Stimulated activated CD4-positive, alpha-beta T cell treated with anti-CD3 and anti-CD28 coated beads, Interleukin-15, amount 100 ng/mL, for 1 hour (primary cell): ENCODE results near the gene PIP5K1A.

Experiments used
- DNase-seq, 2 donors: peaks; one replicate each; pipeline ENCODE4 v3.0.0-alpha.2; 2020; ENCODE audit warnings: low read depth in 1 of 2, low spot score in 1 of 2

PIP5K1A gene

DNA sequence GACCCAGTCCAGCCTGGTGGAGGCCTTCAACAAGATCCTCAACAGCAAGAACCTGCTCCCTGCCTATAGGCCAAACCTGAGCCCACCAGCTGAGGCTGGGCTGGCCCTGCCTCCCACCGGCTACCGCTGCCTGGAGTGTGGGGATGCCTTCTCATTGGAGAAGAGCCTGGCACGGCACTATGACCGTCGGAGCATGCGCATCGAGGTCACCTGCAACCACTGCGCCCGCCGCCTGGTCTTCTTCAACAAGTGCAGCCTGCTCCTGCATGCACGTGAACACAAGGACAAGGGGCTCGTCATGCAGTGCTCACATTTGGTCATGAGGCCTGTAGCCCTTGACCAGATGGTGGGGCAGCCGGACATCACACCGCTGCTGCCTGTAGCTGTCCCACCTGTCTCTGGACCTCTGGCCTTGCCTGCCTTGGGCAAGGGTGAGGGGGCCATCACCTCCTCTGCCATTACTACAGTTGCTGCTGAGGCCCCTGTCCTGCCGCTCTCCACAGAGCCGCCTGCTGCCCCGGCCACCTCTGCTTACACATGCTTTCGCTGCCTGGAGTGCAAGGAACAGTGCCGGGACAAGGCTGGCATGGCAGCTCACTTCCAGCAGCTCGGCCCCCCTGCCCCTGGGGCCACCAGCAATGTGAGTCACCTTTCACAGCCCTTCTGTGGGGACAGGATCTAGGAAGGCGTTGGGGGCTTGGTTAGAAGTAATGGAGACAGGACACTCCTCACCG lies 89.6 kb downstream of the PIP5K1A start:
- no peak for DNase-seq

DNA sequence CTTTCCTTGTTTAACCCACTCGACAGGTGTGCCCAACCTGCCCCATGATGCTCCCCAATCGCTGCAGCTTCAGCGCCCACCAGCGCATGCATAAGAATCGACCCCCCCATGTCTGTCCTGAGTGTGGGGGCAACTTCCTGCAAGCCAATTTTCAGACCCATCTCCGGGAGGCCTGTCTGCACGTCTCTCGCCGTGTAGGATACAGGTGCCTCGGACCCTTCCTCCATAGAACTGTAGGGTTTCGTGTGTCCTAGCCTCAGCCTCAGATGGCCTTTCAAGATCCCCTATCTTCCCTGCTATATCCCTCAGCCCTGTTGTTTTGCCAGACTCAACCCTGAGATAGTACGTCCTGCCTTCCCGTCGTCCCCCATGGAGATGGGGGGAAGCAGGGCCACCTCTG lies 90.2 kb downstream of the PIP5K1A start:
- no peak for DNase-seq

DNA sequence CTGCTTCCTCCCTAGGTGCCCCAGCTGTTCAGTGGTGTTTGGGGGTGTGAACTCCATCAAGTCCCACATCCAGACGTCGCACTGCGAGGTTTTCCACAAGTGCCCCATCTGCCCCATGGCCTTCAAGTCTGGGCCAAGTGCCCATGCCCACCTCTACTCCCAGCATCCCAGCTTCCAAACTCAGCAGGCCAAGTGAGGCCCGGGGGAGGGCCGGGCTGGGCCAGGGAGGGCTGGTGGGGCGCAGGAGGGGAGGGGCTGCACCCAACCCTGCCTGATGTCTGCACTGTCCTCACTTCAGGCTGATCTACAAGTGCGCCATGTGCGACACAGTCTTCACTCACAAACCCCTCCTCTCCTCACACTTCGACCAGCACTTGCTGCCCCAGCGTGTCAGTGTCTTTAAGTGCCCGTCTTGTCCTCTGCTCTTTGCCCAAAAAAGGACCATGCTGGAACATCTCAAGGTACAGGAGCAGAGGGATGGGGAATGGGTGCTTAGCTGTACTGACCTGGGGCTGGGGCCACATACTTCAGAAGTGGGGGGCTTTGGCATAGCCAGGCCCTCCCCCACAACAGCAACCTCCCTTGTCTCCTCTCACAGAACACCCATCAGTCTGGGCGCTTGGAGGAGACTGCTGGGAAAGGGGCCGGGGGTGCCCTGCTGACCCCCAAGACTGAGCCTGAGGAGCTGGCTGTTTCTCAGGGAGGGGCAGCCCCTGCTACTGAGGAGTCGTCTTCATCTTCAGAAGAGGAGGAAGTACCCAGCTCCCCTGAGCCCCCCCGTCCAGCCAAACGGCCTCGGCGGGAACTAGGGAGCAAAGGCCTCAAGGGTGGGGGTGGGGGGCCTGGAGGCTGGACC lies 91.0 kb downstream of the PIP5K1A start:
- DNase-seq, result no peak

DNA sequence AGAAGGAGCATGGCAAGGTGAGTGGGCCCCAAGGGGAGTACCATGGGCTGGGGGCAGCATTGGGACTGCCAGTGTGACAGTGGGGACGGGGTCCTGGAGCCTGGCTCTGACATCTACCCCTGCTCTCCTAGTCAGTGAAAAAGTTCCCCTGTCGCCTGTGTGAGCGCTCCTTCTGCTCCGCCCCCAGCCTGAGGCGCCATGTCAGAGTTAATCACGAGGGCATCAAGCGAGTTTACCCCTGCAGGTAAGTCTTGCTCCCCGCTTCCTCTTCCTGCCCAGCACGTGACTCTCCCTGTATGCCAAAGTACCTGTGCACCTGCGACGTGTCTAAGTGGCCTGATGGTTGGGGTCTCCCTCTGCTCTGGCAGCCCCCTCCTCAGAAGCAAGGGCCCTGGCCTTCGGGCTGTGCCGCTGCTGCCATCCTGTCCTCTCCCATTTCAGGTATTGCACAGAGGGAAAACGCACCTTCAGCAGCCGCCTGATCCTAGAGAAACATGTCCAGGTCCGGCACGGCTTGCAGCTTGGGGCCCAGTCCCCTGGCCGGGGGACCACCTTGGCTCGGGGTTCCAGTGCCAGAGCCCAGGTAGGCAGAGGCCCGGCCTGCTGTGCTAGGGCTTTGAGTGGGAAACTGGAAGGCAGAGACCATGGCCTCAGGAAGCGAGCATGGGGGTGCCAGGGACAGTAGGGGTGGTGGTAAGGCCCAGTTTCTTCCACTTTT lies 91.8 kb downstream of the PIP5K1A start:
- DNase-seq, result no peak

DNA sequence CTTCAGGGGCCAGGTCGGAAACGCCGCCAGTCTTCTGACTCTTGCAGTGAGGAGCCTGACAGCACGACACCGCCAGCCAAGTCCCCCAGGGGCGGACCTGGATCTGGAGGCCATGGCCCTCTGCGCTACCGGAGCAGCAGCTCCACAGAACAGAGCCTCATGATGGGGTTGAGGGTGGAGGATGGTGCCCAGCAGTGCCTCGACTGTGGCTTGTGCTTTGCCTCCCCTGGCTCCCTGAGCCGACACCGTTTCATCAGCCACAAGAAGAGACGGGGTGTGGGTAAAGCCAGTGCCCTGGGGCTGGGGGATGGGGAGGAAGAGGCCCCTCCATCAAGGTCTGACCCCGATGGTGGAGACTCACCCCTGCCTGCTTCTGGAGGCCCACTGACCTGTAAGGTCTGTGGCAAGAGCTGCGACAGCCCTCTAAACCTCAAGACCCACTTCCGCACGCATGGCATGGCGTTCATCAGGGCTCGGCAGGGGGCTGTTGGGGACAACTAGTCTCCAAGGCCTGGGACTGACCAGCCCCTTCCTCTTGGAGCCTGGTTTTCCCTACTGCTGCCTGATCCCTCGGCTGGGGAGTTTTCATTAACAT lies 92.5 kb downstream of the PIP5K1A start:
- DNase-seq, result no peak

DNA sequence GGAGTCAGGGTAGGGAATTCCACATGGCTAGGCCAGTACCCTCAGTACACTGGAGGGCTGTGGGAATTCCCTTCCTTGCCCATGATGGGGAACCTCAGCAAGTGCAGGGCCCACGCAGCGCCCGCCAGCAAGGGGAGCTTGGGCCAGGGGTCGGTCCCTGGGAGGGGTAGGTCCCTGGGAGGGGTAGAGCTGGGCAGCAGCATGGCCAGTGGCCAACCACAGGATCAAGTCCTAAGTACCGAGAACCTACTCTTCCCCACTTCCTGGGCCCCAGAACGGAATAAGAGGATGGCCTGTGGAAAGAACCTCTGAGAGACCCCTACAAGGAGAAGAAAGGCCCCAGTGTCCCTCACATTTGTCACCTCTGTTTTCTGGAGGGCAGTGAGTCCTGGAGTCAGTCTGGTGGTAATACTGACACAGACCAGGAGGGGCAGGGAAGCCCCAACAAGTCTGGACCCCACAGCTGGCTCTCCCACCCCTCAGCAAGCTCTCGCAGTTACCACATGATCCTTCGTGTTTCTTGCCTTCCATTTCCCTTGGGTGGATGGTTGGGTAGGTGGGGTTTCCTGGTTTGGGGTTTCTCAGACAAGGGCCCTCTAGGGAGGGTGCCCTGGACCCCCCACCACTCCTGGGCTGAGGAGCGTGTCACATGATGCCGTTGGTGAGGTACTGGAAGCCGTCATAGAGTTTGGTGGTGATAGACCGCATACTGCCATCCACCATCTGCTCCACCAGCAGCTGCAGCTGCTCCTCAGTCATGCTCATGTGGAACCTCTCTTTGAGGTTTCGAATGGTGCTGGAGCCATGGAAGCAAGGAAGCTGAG lies 94.1 kb downstream of the PIP5K1A start:
- no peak for DNase-seq

DNA sequence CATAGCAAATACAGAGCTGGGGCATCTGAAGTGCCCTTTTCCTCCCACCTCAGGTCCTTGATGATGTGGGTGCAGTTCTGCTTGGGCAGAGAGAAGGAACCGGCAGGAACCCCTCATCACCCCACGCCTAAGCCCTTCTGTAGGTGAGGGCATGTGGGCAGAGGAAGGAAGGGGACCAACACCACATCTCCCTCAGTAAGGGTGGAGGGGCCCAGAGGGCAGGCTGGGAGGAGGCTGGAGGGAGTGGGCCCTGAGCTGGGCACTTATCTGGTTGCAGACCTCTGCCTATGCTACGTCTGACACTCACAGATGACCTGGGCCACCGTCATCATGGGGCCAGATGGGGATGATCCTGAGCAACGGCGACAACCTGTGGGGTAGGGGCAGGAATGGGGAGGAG lies 94.7 kb downstream of the PIP5K1A start:
- DNase-seq, result no peak

DNA sequence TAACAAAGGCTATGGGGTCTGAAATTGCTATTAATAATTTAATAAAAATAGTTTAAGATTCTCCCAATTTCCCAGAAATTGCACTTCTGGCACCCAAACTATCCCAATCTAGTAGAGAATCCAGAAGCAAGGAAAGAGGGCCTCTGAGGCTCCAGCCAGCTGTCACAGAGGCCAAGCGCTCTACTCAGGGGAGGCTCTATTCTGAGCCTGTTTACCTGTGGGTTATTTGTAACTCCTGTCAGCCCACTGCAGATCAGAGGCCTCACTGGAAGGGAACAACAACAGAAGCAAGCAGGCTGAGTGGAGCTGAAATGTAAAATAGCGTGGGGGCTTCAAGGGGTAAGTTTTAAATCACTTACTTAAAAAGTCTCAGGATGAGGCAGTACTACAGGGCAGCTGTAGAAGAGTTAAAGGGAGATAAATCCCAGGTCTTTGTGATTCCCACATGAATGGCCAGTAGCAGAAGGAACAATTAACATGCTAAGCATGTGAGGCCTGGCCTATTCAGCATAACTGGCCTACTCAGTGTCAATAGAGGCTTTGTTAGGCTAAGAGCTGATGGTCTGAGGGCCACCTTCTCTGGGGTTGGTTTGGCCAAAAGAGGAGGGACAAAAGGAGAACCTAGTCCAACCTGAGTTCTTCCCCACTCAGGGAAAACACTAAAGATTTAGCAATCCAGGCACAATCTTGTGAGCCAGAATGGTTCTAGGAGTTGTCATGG lies 96.5 kb downstream of the PIP5K1A start:
- no peak for DNase-seq
